Mesendoderm (in vitro differentiated cells): ENCODE measurements around the gene MANBA.

ENCODE experiments used
- DNase-seq: peaks from one replicate; pipeline ENCODE4 v3.0.0; 2013
- H2AK5ac ChIP-seq: 2 replicates; pipeline ENCODE4 v1.6.1; 2013; ENCODE audit warnings: low read length, inconsistent platforms
- H2BK120ac ChIP-seq: 2 replicates; pipeline ENCODE4 v1.6.1; 2013; ENCODE audit warnings: low read depth, mild to moderate bottlenecking, low read length, moderate library complexity, mixed read lengths
- H2BK15ac ChIP-seq: replicated peaks from 2 replicates; pipeline ENCODE4 v1.6.1; 2013; ENCODE audit warnings: low read depth, mild to moderate bottlenecking, moderate library complexity
- H2BK5ac ChIP-seq: 2 replicates; pipeline ENCODE4 v1.6.1; 2013; ENCODE audit warnings: low read length, inconsistent platforms
- H3K18ac ChIP-seq: 2 replicates; pipeline ENCODE4 v1.6.1; 2013; ENCODE audit warnings: mild to moderate bottlenecking, low read length, mixed read lengths
- H3K23ac ChIP-seq: one replicate; pipeline ENCODE4 v1.6.1; 2013; ENCODE audit warnings: low read length
- H3K27ac ChIP-seq: 2 replicates; pipeline ENCODE4 v1.5.1; 2013; ENCODE audit warnings: low read depth, mild to moderate bottlenecking, inconsistent platforms, low read length, moderate library complexity
- H3K27me3 ChIP-seq: 2 replicates; pipeline ENCODE4 v1.6.1; 2013; ENCODE audit warnings: low read length, control low read depth, mild to moderate bottlenecking, inconsistent platforms; ENCODE audit not compliant: insufficient read depth, poor library complexity
- H3K36me3 ChIP-seq: 2 replicates; pipeline ENCODE4 v1.6.1; 2013; ENCODE audit warnings: low read length, inconsistent platforms; ENCODE audit not compliant: control insufficient read depth, insufficient read depth
- H3K4ac ChIP-seq: one replicate; pipeline ENCODE4 v1.6.1; 2013; ENCODE audit warnings: low read depth, mild to moderate bottlenecking, low read length, moderate library complexity
- H3K4me1 ChIP-seq: 2 replicates; pipeline ENCODE4 v1.6.1; 2013; ENCODE audit warnings: low read depth, low read length, inconsistent platforms; ENCODE audit not compliant: control insufficient read depth
- H3K4me2 ChIP-seq: 2 replicates; pipeline ENCODE4 v1.6.1; 2013; ENCODE audit warnings: low read length
- H3K4me3 ChIP-seq: 2 replicates; pipeline ENCODE4 v1.5.1; 2013; ENCODE audit warnings: mild to moderate bottlenecking, low read length
- H3K56ac ChIP-seq: one replicate; pipeline ENCODE4 v1.6.1; 2013; ENCODE audit warnings: low read length
- H3K79me1 ChIP-seq: 2 replicates; pipeline ENCODE4 v1.6.1; 2013; ENCODE audit warnings: low read length, inconsistent platforms
- H3K79me2 ChIP-seq: 2 replicates; pipeline ENCODE4 v1.6.1; 2013; ENCODE audit warnings: mild to moderate bottlenecking, low read length; ENCODE audit not compliant: control insufficient read depth, insufficient read depth
- H3K9ac ChIP-seq: 2 replicates; pipeline ENCODE4 v1.6.1; 2013; ENCODE audit warnings: low read length, inconsistent platforms
- H4K5ac ChIP-seq: one replicate; pipeline ENCODE4 v1.6.1; 2013; ENCODE audit warnings: low read length
- H4K8ac ChIP-seq: one replicate; pipeline ENCODE4 v1.6.1; 2013; ENCODE audit warnings: low read depth, mild to moderate bottlenecking, control low read depth, low read length, moderate library complexity
- WGBS: extraction: QIAGEN DNeasy Blood & Tissue Kit; methylation state at CpG from one replicate; pipeline ENCODE4 v1.1.7; 2013; ENCODE audit warnings: low lambda C conversion rate, missing lambda C conversion rate; ENCODE audit not compliant: insufficient coverage; ENCODE audit errors: extremely low coverage; 5-methylcytosine and 5-hydroxymethylcytosine counted together

Gene MANBA

DNA sequence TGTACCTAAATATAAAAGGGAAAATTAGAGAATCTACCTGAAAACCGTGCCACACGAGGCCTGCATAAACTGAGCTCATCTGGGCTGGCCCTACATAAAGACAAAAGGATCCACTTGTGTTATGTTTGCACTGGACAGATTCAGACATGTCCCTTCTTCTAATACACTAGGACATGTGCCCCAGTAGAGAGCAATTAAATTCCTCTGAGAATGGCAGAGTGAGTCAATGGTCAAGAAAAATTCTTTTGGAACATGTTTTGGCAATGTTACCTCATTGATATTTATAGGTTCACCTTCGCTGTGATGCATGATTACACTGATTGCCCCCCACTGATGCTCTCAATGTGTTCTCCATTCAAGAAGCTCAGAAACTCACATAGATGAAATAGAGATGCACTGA lies 95.2 kb downstream of the MANBA start:
- no peak for DNase-seq
- Histone ChIP-seq H2BK120ac (no peak overlapping the region), H3K79me2 (no peaks in the 10 kb centered on the region), H3K4me3 (no peak overlapping the region), H3K36me3 (no peaks in the 10 kb centered on the region), H3K27me3 (no peaks in the 10 kb centered on the region), H2BK15ac (no peak overlapping the region), H3K9ac (no peak overlapping the region), H4K5ac (no peak overlapping the region), H3K27ac (no peak overlapping the region), H3K23ac (no peak overlapping the region), H2AK5ac (no peak overlapping the region), H3K18ac (no peak overlapping the region), H3K56ac (no peak overlapping the region), H3K79me1 (no peaks in the 10 kb centered on the region), H2BK5ac (no peak overlapping the region), H3K4ac (no peak overlapping the region), H3K4me2 (no peak overlapping the region), H3K4me1 (no peaks in the 10 kb centered on the region), H4K8ac (no peak overlapping the region)
- WGBS: no CpG with 5 or more reads among the region's 3 CpGs

DNA sequence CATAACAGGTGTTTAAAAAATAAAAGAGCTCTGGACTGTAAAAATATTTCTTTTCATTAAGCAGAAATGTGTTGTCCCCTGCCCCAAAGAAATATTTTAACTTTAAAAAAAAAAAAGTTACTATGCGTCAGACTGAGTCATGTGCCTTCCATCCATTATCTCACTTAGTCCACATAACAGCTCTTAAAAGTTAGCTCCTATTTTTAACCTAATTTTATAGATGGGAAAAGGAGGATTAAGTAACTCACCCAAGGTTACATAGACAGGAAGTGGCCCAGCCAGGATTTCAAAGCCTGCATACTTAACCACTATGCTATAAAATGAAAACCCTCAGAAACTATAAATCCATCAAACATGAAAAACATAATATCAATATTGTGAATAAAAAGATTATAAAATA lies 97.7 kb downstream of the MANBA start:
- Histone ChIP-seq H3K4me3 (no peak overlapping the region), H3K18ac (no peak overlapping the region), H3K79me2 (no peaks in the 10 kb centered on the region), H3K36me3 (no peaks in the 10 kb centered on the region), H2BK15ac (no peak overlapping the region), H2BK120ac (no peak overlapping the region), H2BK5ac (no peak overlapping the region), H3K27ac (no peak overlapping the region), H3K56ac (no peak overlapping the region), H4K5ac (no peak overlapping the region), H3K23ac (no peak overlapping the region), H3K79me1 (no peaks in the 10 kb centered on the region), H4K8ac (no peak overlapping the region), H3K4me2 (no peak overlapping the region), H3K4me1 (no peaks in the 10 kb centered on the region), H3K27me3 (no peaks in the 10 kb centered on the region), H2AK5ac (no peak overlapping the region), H3K9ac (no peak overlapping the region), H3K4ac (no peak overlapping the region)
- DNase-seq: no peak
- no CpG with 5 or more reads among the region's 1 CpG for WGBS

DNA sequence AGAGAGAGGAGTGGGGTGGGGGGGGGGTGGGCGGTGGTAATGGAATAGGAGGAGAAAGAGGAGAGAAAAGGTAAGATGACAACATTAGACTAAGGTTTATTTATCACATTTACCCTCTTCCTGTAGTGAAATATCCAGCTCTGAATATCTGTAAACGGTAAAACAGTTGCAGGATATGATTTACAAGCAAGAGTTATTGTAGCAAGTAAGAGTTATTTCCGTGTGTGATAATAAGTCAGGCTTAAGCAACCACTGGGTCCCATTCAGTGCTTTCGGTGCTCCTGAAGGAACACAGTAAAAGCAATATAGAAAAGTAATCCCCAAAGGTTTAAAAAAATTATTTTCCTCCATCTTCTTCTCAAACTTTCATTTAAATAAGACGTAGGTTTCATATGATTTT lies 103.6 kb downstream of the MANBA start:
- Histone ChIP-seq H3K4ac (no peak overlapping the region), H3K79me1 (no peaks in the 10 kb centered on the region), H4K5ac (no peak overlapping the region), H3K4me3 (no peak overlapping the region), H3K27ac (no peak overlapping the region), H4K8ac (no peak overlapping the region), H2BK5ac (no peak overlapping the region), H3K79me2 (no peaks in the 10 kb centered on the region), H3K23ac (no peak overlapping the region), H2BK120ac (no peak overlapping the region), H3K4me1 (no peaks in the 10 kb centered on the region), H3K36me3 (no peaks in the 10 kb centered on the region), H3K27me3 (no peaks in the 10 kb centered on the region), H3K18ac (no peak overlapping the region), H3K9ac (no peak overlapping the region), H3K56ac (no peak overlapping the region), H3K4me2 (no peak overlapping the region), H2AK5ac (no peak overlapping the region), H2BK15ac (no peak overlapping the region)
- no CpG with 5 or more reads among the region's 5 CpGs for WGBS
- DNase-seq: no peak

DNA sequence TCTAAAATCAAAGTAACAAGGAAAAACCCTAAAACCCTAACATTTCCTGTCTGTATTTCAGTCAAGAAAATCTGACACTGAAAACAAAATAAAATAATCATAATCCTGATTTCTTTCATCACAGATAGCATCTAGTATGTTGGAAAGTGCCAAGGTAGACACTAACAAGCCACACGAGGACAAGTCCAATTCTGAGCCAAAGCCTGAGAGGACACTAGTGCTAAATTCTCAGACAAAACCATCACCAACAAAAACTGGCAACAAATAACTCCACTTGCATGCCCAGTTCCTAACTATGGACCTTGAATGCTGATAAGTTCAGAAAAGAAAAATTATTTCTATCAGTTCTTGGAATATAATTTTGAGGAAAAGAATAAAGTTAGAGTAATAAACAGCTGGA lies 113.7 kb downstream of the MANBA start:
- no peak overlapping the region for H2BK120ac ChIP-seq
- H3K27ac ChIP-seq: no peak overlapping the region
- no peak overlapping the region for H2BK15ac ChIP-seq
- no peaks in the 10 kb centered on the region for H3K36me3 ChIP-seq
- H3K4ac ChIP-seq: no peak overlapping the region
- no peak overlapping the region for H4K8ac ChIP-seq
- no peak overlapping the region for H3K4me3 ChIP-seq
- H2BK5ac ChIP-seq: no peak overlapping the region
- H3K4me1 ChIP-seq: no peaks in the 10 kb centered on the region
- H3K4me2 ChIP-seq: no peak overlapping the region
- no peak overlapping the region for H3K9ac ChIP-seq
- no peak overlapping the region for H2AK5ac ChIP-seq
- no peak overlapping the region for H3K18ac ChIP-seq
- H3K27me3 ChIP-seq: no peaks in the 10 kb centered on the region
- H4K5ac ChIP-seq: no peak overlapping the region
- no peak overlapping the region for H3K23ac ChIP-seq
- H3K56ac ChIP-seq: no peak overlapping the region
- no peaks in the 10 kb centered on the region for H3K79me2 ChIP-seq
- no peaks in the 10 kb centered on the region for H3K79me1 ChIP-seq
- no CpG with 5 or more reads among the region's 1 CpG for WGBS
- DNase-seq: no peak

DNA sequence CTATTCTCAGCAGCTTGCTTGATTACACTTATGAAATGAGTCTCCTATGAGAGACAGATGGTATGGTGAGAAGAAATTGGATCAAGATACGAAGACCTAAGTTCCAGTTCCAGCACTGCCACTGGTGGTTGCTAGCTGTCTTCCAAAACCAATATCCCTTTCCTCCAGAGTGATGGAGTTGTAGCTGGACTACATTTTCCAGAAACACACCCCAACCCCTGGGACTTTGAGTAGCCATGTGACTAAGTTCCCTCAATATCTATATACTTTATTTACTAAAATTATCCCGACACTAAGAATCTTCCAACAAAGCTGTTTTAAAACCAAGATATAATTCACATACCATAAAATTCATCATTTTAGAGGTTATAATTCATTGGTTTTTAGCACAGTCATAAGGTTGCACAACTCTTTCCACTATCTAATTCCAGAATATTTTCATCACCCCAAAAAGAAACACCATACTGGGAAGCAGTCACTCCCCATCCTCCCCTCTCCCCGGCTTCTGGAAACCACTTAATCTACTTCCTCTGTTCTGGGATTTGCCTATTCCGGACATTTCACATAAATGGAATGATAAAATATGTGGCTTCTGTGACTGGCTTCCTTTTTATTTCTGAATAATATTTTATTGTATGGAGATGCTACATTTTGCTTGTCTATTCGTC lies 118.0 kb downstream of the MANBA start:
- no peaks in the 10 kb centered on the region for H3K79me2 ChIP-seq
- H4K8ac ChIP-seq: no peak overlapping the region
- no peaks in the 10 kb centered on the region for H3K36me3 ChIP-seq
- H2AK5ac ChIP-seq: no peak overlapping the region
- H3K27me3 ChIP-seq: no peaks in the 10 kb centered on the region
- no peak overlapping the region for H3K4ac ChIP-seq
- no peak overlapping the region for H3K4me3 ChIP-seq
- WGBS: 100% methylated on average over 1 of the region's 5 CpGs
- H2BK15ac ChIP-seq: no peak overlapping the region
- no peaks in the 10 kb centered on the region for H3K79me1 ChIP-seq
- no peak overlapping the region for H3K4me2 ChIP-seq
- no peak overlapping the region for H2BK5ac ChIP-seq
- no peak for DNase-seq
- no peak overlapping the region for H3K27ac ChIP-seq
- no peak overlapping the region for H2BK120ac ChIP-seq
- H3K4me1 ChIP-seq: no peaks in the 10 kb centered on the region
- no peak overlapping the region for H3K18ac ChIP-seq
- H3K56ac ChIP-seq: no peak overlapping the region
- H4K5ac ChIP-seq: no peak overlapping the region
- no peak overlapping the region for H3K9ac ChIP-seq
- H3K23ac ChIP-seq: no peak overlapping the region

DNA sequence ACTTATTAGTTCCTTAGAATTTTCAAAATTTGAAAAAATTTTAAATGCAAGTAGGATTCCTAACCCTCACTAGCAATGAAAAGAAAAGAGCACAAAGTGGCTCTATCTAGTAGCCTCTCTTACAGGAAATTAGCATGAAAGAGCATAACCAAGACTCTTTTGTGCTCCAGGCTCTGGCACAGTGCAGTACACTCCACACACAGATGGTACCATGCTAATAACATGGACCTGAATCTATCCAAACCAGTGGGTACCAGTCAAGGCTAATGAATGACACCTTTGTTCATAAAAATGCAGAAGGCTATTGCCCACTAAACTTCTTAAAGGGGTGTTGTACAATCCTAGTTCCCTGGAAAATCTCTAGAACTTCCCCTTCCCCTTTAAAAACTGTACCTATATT lies 119.0 kb downstream of the MANBA start:
- Histone ChIP-seq H4K8ac (no peak overlapping the region), H3K4ac (no peak overlapping the region), H3K9ac (no peak overlapping the region), H3K18ac (no peak overlapping the region), H2AK5ac (no peak overlapping the region), H3K4me1 (no peaks in the 10 kb centered on the region), H3K27me3 (no peaks in the 10 kb centered on the region), H4K5ac (no peak overlapping the region), H3K56ac (no peak overlapping the region), H3K23ac (no peak overlapping the region), H3K36me3 (no peaks in the 10 kb centered on the region), H3K4me3 (no peak overlapping the region), H2BK120ac (no peak overlapping the region), H2BK15ac (no peak overlapping the region), H3K27ac (no peak overlapping the region), H2BK5ac (no peak overlapping the region), H3K4me2 (no peak overlapping the region), H3K79me1 (no peaks in the 10 kb centered on the region), H3K79me2 (no peaks in the 10 kb centered on the region)
- DNase-seq: no peak
